CD14-positive monocyte (primary cell): ENCODE results near the gene RPL7A. TPM values are rescaled to one million over a fixed set of nuclear protein-coding genes. Genes with fewer than 3 reads are reported as not detected.
A peak's percentile ranks its signal among the peaks of the same experiment; 100 is the strongest.

Source experiments
- DNase-seq, 3 donors: peaks; one replicate each; pipeline ENCODE4 v3.0.0-alpha.2; 2011 to 2022
- H2AFZ ChIP-seq: 2 replicates; pipeline ENCODE4 v1.6.0; 2012; ENCODE audit warnings: mild to moderate bottlenecking, low read depth, low read length, inconsistent platforms; ENCODE audit not compliant: insufficient read depth, poor library complexity, severe bottlenecking
- H3K27ac ChIP-seq, 2 donors: 1 replicate in 1 of 2; 2 replicates in 1 of 2; pipeline ENCODE4 v1.5.1; 2012 to 2013; ENCODE audit warnings: low read length in 2 of 2, control low read depth in 1 of 2, inconsistent platforms in 1 of 2, low read depth in 1 of 2, mild to moderate bottlenecking in 1 of 2
- H3K27me3 ChIP-seq, 2 donors: one replicate each; pipeline versions ENCODE4 v1.6.0 to v1.6.1; 2011 to 2013; ENCODE audit warnings: low read length in 2 of 2; ENCODE audit not compliant: control insufficient read depth in 2 of 2, insufficient read depth in 2 of 2
- H3K36me3 ChIP-seq, 2 donors: replicated peaks in 1 of 2; 1 replicate in 1 of 2; 2 replicates in 1 of 2; pipeline versions ENCODE4 v1.5.1 to v1.6.1; 2012 to 2013; ENCODE audit warnings: low read length in 2 of 2, control low read depth in 1 of 2, inconsistent platforms in 1 of 2, mild to moderate bottlenecking in 1 of 2; ENCODE audit not compliant: insufficient read depth in 2 of 2, control insufficient read depth in 1 of 2
- H3K4me1 ChIP-seq, 2 donors: 1 replicate in 1 of 2; 2 replicates in 1 of 2; pipeline versions ENCODE4 v1.5.1 to v1.6.1; 2012 to 2013; ENCODE audit warnings: low read length in 2 of 2, control low read depth in 1 of 2, inconsistent platforms in 1 of 2, mild to moderate bottlenecking in 1 of 2, moderate library complexity in 1 of 2; ENCODE audit not compliant: insufficient read depth in 2 of 2, control insufficient read depth in 1 of 2
- H3K4me2 ChIP-seq: replicated peaks from 2 replicates; pipeline ENCODE3; 2012; ENCODE audit warnings: low read length, moderate library complexity, mild to moderate bottlenecking; ENCODE audit not compliant: poor library complexity, severe bottlenecking; ENCODE audit errors: extremely low read depth
- H3K4me3 ChIP-seq, 3 experiments: fragments of 200-600 bp in 1 of 3; sonication (generic) in 1 of 3; replicated peaks in 1 of 3; 1 replicate in 2 of 3; 2 replicates in 1 of 3; pipeline ENCODE4 v1.5.1; 2011 to 2013; ENCODE audit warnings: low read length in 3 of 3, mild to moderate bottlenecking in 3 of 3, control low read depth in 2 of 3, low read depth in 2 of 3, inconsistent platforms in 1 of 3, moderate library complexity in 1 of 3
- H3K79me2 ChIP-seq: 2 replicates; pipeline ENCODE4 v1.6.0; 2012; ENCODE audit warnings: mild to moderate bottlenecking, control low read depth, inconsistent platforms, low read length, moderate library complexity; ENCODE audit not compliant: insufficient read depth
- H3K9ac ChIP-seq: 2 replicates; pipeline ENCODE4 v1.6.0; 2017; ENCODE audit warnings: low read length, mild to moderate bottlenecking; ENCODE audit not compliant: insufficient read depth, poor library complexity, severe bottlenecking
- H3K9me3 ChIP-seq, 2 donors: replicated peaks in 1 of 2; 1 replicate in 1 of 2; 2 replicates in 1 of 2; pipeline versions ENCODE4 v1.5.1 to v1.6.1; 2012 to 2013; ENCODE audit warnings: low read length in 2 of 2, control low read depth in 1 of 2; ENCODE audit not compliant: control insufficient read depth in 1 of 2, insufficient read depth in 1 of 2
- H4K20me1 ChIP-seq: 2 replicates; pipeline ENCODE4 v1.6.0; 2012; ENCODE audit warnings: mild to moderate bottlenecking, low read length, control low read depth, moderate library complexity; ENCODE audit not compliant: insufficient read depth
- H3K27ac Mint-ChIP-seq, 7 donors: one replicate each; pipeline ENCODE4 v1.8.0; 2020; ENCODE audit warnings: mild to moderate bottlenecking in 7 of 7, mixed read lengths in 7 of 7, moderate library complexity in 6 of 7, inconsistent platforms in 2 of 7
- H3K27me3 Mint-ChIP-seq, 3 donors: one replicate each; pipeline ENCODE4 v1.8.0; 2021 to 2022; ENCODE audit warnings: low read depth in 3 of 3, mild to moderate bottlenecking in 3 of 3, mixed read lengths in 3 of 3, moderate library complexity in 3 of 3, inconsistent platforms in 1 of 3
- H3K36me3 Mint-ChIP-seq, 2 donors: one replicate each; pipeline ENCODE4 v1.8.0; 2020; ENCODE audit warnings: mixed read lengths in 2 of 2, inconsistent platforms in 1 of 2, mild to moderate bottlenecking in 1 of 2
- H3K4me1 Mint-ChIP-seq: one replicate; pipeline ENCODE4 v1.8.0; 2020; ENCODE audit warnings: mild to moderate bottlenecking, mixed read lengths
- H3K4me3 Mint-ChIP-seq, 2 donors: one replicate each; pipeline ENCODE4 v1.8.0; 2020; ENCODE audit warnings: mild to moderate bottlenecking in 2 of 2, mixed read lengths in 2 of 2, moderate library complexity in 1 of 2
- H3K9me3 Mint-ChIP-seq, 7 donors: one replicate each; pipeline ENCODE4 v1.8.0; 2020 to 2022; ENCODE audit warnings: mixed read lengths in 7 of 7, mild to moderate bottlenecking in 6 of 7, moderate library complexity in 6 of 7, inconsistent platforms in 2 of 7
- WGBS: methylation state at CpG from one replicate; pipeline ENCODE4 v1.1.5; 2013; ENCODE audit warnings: missing lambda C conversion rate; ENCODE audit not compliant: insufficient coverage; 5-methylcytosine and 5-hydroxymethylcytosine counted together
- intact Hi-C, 2 donors: fragments of 100-400 bp; cut with micrococcal nuclease; formaldehyde crosslinking; loops; one replicate each; pipeline versions ENCODE4 v1.15.0 to v1.15.1; 2023
- polyA plus RNA-seq, 3 donors: library from polyadenylated mRNA; depleted of rRNA in 1 of 3; unstranded in 2 of 3; stranded (reverse) in 1 of 3; fragments of 300-500 nt in 2 of 3; fragments of >200 nt in 1 of 3; fragmentation: Illumina TruSeq in 2 of 3; gene quantifications; 1 replicate in 2 of 3; 2 replicates in 1 of 3; pipeline ENCODE4 v1.2.3, GENCODE V29; 2012 to 2021
- TF ChIP-seq, protein P1 (sequence below): fragments of 200-600 bp; IDR thresholded peaks from one replicate; pipeline ENCODE4 v1.8.0; 2022; ENCODE audit warnings: antibody characterized with exemption, mild to moderate bottlenecking

RPL7A gene
- polyA plus RNA-seq, 3 donors: 390 to 2,322 (median 437) TPM

DNA sequence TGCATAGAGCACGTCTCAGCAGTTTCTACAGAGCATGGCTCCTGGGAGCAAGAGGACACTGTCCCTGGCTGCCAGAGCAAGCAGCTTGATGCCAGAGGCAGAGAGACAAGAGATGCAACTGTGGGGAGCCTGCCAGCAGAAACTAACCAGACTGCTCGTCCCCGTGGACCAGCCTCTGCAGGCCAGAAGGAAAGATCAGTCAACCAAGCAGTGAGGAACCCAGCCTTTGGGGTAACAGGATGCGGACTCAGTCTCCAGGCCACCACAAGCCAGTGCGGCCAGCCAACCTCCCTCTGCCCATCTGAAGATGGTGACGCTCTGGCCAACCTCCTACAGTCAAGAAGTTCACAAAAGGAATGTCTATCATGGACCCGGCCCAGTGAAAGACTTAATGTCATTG is 24.1 kb downstream of the RPL7A start:
- Histone ChIP-seq H3K4me1 (peaks cover 21 to 51% of the 10 kb centered on the region in 2 donors), H3K4me3 (no peak overlapping the region), H4K20me1 (peaks cover 82% of the 10 kb centered on the region), H3K36me3 (peaks cover 40 to 54% of the 10 kb centered on the region in 2 donors), H3K9me3 (no peaks in the 10 kb centered on the region), H3K9ac (peak overlapping the region; percentile 29), H3K79me2 (peaks cover 86% of the 10 kb centered on the region), H3K4me2 (peak overlapping the region; percentile 2), H3K27ac (peak overlapping the region in 1 of 2 donors; percentile 59), H3K27me3 (no peaks in the 10 kb centered on the region), H2AFZ (no peak overlapping the region)
- H3K36me3 Mint-ChIP-seq: peaks cover 35 to 55% of the 10 kb centered on the region in 2 donors
- peaks cover 60% of the 10 kb centered on the region for H3K4me1 Mint-ChIP-seq
- H3K27ac Mint-ChIP-seq: peak overlapping the region in 2 of 7 donors; percentile 1 to 39
- H3K9me3 Mint-ChIP-seq: no peaks in the 10 kb centered on the region
- H3K4me3 Mint-ChIP-seq: no peak overlapping the region
- DNase-seq: no peak
- H3K27me3 Mint-ChIP-seq: peaks cover 0 to under 1% (median 0%) of the 10 kb centered on the region in 3 donors
- WGBS: 87% methylated on average over 7 of the region's 7 CpGs
- intact Hi-C loops: loop anchor here in 1 of 2 donors (10.0 kb wide), 1 partner anchor 337 kb away; the partner anchor contains the start of gene GTF3C5
- TF ChIP-seq, protein P1, sequence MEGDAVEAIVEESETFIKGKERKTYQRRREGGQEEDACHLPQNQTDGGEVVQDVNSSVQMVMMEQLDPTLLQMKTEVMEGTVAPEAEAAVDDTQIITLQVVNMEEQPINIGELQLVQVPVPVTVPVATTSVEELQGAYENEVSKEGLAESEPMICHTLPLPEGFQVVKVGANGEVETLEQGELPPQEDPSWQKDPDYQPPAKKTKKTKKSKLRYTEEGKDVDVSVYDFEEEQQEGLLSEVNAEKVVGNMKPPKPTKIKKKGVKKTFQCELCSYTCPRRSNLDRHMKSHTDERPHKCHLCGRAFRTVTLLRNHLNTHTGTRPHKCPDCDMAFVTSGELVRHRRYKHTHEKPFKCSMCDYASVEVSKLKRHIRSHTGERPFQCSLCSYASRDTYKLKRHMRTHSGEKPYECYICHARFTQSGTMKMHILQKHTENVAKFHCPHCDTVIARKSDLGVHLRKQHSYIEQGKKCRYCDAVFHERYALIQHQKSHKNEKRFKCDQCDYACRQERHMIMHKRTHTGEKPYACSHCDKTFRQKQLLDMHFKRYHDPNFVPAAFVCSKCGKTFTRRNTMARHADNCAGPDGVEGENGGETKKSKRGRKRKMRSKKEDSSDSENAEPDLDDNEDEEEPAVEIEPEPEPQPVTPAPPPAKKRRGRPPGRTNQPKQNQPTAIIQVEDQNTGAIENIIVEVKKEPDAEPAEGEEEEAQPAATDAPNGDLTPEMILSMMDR: no peak

- TF ChIP-seq, protein P1: no peak
- peaks cover 61% of the 10 kb centered on the region for H3K79me2 ChIP-seq
- H3K9ac ChIP-seq: peak overlapping the region; percentile 96
- peaks cover 20 to 29% of the 10 kb centered on the region in 2 donors for H3K36me3 ChIP-seq
- Mint-ChIP-seq H3K4me3 (peak overlapping the region; percentile 94 to 97), H3K4me1 (peaks cover 65% of the 10 kb centered on the region), H3K27me3 (peaks cover 0 to 5% (median 3%) of the 10 kb centered on the region in 3 donors), H3K27ac (peak overlapping the region; percentile 89 to 96 (median 94)), H3K36me3 (peaks cover 21 to 34% of the 10 kb centered on the region in 2 donors), H3K9me3 (no peaks in the 10 kb centered on the region)
- H3K4me3 ChIP-seq: peak overlapping the region; percentile 65 to 95 (median 86)
- no peaks in the 10 kb centered on the region for H3K9me3 ChIP-seq
- peak overlapping the region; percentile 71 to 83 for H3K27ac ChIP-seq
- WGBS: 0% methylated on average over 4 of the region's 12 CpGs
- peak in 2 of 3 donors; percentile 31 to 49 for DNase-seq
- intact Hi-C loops: loop anchor here (2.0 to 10.0 kb wide), 2 partner anchors 18 to 340 kb away; partner anchors contain the start of genes GTF3C5 (in 1 of the 2), SURF1 (in 1 of the 2) and SURF2 (in 1 of the 2)
- peaks cover 21 to 56% of the 10 kb centered on the region in 2 donors for H3K4me1 ChIP-seq
- peaks cover 57% of the 10 kb centered on the region for H4K20me1 ChIP-seq
- H3K27me3 ChIP-seq: no peaks in the 10 kb centered on the region
- H3K4me2 ChIP-seq: peak overlapping the region; percentile 85
- peak overlapping the region; percentile 98 for H2AFZ ChIP-seq
Measured at GRCh38 chr9:133374612-133375115, 26.6 kb downstream of the RPL7A start.
